ENCODE data around the gene PRR36.
A peak's percentile ranks its signal among the peaks of the same experiment; 100 is the strongest.

PRR36 gene

GRCh38 chr19:7883796-7884570 is 9.8 kb upstream of the PRR36 start:
- peaks cover 6% of the 10 kb centered on the region for H3K4me1 ChIP-seq (ENCODE audit: control insufficient read depth, insufficient read depth, low read length, poor library complexity, severe bottlenecking)
- H3K36me3 ChIP-seq (ENCODE audit: control insufficient read depth, insufficient read depth, low read length): no peaks in the 10 kb centered on the region
- no peaks in the 10 kb centered on the region for H3K9me3 ChIP-seq (ENCODE audit: control insufficient read depth, low read length)
- no peak overlapping the region for H3K4me3 ChIP-seq (ENCODE audit: insufficient read depth, low read depth, low read length, poor library complexity, severe bottlenecking)
- DNase-seq: no peak
- no peak overlapping the region for H3K27ac ChIP-seq (ENCODE audit: insufficient read depth, low read length, poor library complexity, severe bottlenecking)
- H3K27me3 ChIP-seq (replicated peaks; ENCODE audit: control insufficient read depth, insufficient read depth, low read length, poor library complexity, severe bottlenecking): peaks cover 8% of the 10 kb centered on the region

GRCh38 chr19:7883105-7883504 is 8.9 kb upstream of the PRR36 start:
- Histone ChIP-seq H3K27ac (ENCODE audit: insufficient read depth, low read length, poor library complexity, severe bottlenecking) (no peak overlapping the region), H3K4me1 (ENCODE audit: control insufficient read depth, insufficient read depth, low read length, poor library complexity, severe bottlenecking) (peaks cover under 1% of the 10 kb centered on the region), H3K36me3 (ENCODE audit: control insufficient read depth, insufficient read depth, low read length) (no peaks in the 10 kb centered on the region), H3K27me3 (replicated peaks; ENCODE audit: control insufficient read depth, insufficient read depth, low read length, poor library complexity, severe bottlenecking) (peaks cover 2% of the 10 kb centered on the region), H3K4me3 (ENCODE audit: insufficient read depth, low read depth, low read length, poor library complexity, severe bottlenecking) (no peak overlapping the region), H3K9me3 (ENCODE audit: control insufficient read depth, low read length) (no peaks in the 10 kb centered on the region)
- DNase-seq: no peak

GRCh38 chr19:7881910-7882309 is 7.7 kb upstream of the PRR36 start:
- H3K27me3 ChIP-seq (replicated peaks; ENCODE audit: control insufficient read depth, insufficient read depth, low read length, poor library complexity, severe bottlenecking): no peaks in the 10 kb centered on the region
- no peaks in the 10 kb centered on the region for H3K36me3 ChIP-seq (ENCODE audit: control insufficient read depth, insufficient read depth, low read length)
- H3K27ac ChIP-seq (ENCODE audit: insufficient read depth, low read length, poor library complexity, severe bottlenecking): no peak overlapping the region
- no peak overlapping the region for H3K4me3 ChIP-seq (ENCODE audit: insufficient read depth, low read depth, low read length, poor library complexity, severe bottlenecking)
- H3K9me3 ChIP-seq (ENCODE audit: control insufficient read depth, low read length): no peaks in the 10 kb centered on the region
- no peaks in the 10 kb centered on the region for H3K4me1 ChIP-seq (ENCODE audit: control insufficient read depth, insufficient read depth, low read length, poor library complexity, severe bottlenecking)
- DNase-seq: no peak

- H3K9me3 ChIP-seq (ENCODE audit: control insufficient read depth, low read length): no peaks in the 10 kb centered on the region
- no peak overlapping the region for H3K27ac ChIP-seq (ENCODE audit: insufficient read depth, low read length, poor library complexity, severe bottlenecking)
- no peak for DNase-seq
- H3K4me1 ChIP-seq (ENCODE audit: control insufficient read depth, insufficient read depth, low read length, poor library complexity, severe bottlenecking): peaks cover 2% of the 10 kb centered on the region
- H3K4me3 ChIP-seq (ENCODE audit: insufficient read depth, low read depth, low read length, poor library complexity, severe bottlenecking): no peak overlapping the region
- no peaks in the 10 kb centered on the region for H3K36me3 ChIP-seq (ENCODE audit: control insufficient read depth, insufficient read depth, low read length)
- H3K27me3 ChIP-seq (replicated peaks; ENCODE audit: control insufficient read depth, insufficient read depth, low read length, poor library complexity, severe bottlenecking): no peaks in the 10 kb centered on the region
Measured at GRCh38 chr19:7879836-7880235, 5.6 kb upstream of the PRR36 start.

DNA sequence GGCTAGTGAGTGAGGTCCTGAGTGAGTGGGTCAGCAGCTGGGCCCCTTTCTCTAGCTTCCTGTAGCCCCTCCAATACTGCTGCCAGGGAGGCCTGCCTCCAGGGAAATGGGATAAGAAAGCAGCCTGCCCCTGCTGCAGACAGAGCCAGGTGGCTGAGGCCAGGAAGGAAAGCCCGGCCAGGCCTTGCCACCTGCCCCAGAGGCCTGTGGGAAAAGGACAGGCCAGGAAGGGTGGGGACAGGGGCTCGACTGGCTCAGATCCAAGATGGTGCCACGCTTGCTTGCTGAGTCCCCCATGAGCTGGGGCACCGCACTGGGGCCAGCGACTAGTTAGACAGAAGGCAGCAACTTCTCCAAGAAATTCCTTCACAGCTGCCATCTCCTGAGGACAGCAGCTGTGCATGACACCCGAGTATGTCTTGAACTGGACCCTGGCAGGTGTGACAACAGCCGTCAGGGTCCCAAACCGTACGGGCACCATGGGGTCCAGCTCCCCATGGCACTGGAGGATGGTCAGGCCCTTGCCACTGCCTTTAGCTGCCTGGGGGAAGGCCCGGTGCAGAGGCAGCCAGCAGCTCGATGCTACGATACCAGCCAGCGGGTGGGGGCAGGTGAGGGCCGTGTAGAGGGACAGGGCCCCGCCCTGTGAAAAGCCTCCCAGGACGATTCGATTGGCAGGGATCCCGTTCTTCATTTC is 5.1 kb upstream of the PRR36 start:
- no peak overlapping the region for H3K27ac ChIP-seq (ENCODE audit: insufficient read depth, low read length, poor library complexity, severe bottlenecking)
- no peaks in the 10 kb centered on the region for H3K9me3 ChIP-seq (ENCODE audit: control insufficient read depth, low read length)
- DNase-seq: no peak
- no peaks in the 10 kb centered on the region for H3K36me3 ChIP-seq (ENCODE audit: control insufficient read depth, insufficient read depth, low read length)
- no peaks in the 10 kb centered on the region for H3K27me3 ChIP-seq (replicated peaks; ENCODE audit: control insufficient read depth, insufficient read depth, low read length, poor library complexity, severe bottlenecking)
- H3K4me3 ChIP-seq (ENCODE audit: insufficient read depth, low read depth, low read length, poor library complexity, severe bottlenecking): no peak overlapping the region
- H3K4me1 ChIP-seq (ENCODE audit: control insufficient read depth, insufficient read depth, low read length, poor library complexity, severe bottlenecking): peaks cover 7% of the 10 kb centered on the region

GRCh38 chr19:7877249-7877836 is 3.2 kb upstream of the PRR36 start:
- peaks cover 17% of the 10 kb centered on the region for H3K27me3 ChIP-seq (replicated peaks; ENCODE audit: control insufficient read depth, insufficient read depth, low read length, poor library complexity, severe bottlenecking)

DNA sequence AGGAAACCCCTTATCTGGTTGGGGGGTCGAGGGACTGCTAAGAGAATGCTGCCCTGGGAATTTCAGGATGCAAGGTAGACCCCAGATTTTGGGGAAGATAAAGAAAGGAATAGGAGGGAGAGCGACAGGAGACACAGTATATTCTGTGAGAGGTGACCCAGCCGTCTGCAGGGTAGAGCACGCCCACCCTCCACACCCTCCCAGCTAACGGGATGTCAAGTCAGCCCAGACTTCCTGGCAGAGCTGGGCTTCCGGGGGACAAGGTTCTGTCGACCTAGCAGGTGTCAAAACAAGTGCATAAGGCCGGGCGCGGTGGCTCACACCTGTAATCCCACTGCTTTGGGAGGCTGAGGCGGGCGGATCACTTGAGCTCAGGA is 695 bp upstream of the PRR36 start:
- no peak for DNase-seq
- peak overlapping the region; percentile 32 for H3K4me3 ChIP-seq (ENCODE audit: insufficient read depth, low read depth, low read length, poor library complexity, severe bottlenecking)

More at GRCh38 chr19:7877249-7877836, 3.2 kb upstream of the PRR36 start:
- no peaks in the 10 kb centered on the region for H3K9me3 ChIP-seq (ENCODE audit: control insufficient read depth, low read length)
- H3K4me3 ChIP-seq (ENCODE audit: insufficient read depth, low read depth, low read length, poor library complexity, severe bottlenecking): no peak overlapping the region
- no peak overlapping the region for H3K27ac ChIP-seq (ENCODE audit: insufficient read depth, low read length, poor library complexity, severe bottlenecking)
- H3K4me1 ChIP-seq (ENCODE audit: control insufficient read depth, insufficient read depth, low read length, poor library complexity, severe bottlenecking): peaks cover 20% of the 10 kb centered on the region
- no peaks in the 10 kb centered on the region for H3K36me3 ChIP-seq (ENCODE audit: control insufficient read depth, insufficient read depth, low read length)
- DNase-seq: no peak

DNA sequence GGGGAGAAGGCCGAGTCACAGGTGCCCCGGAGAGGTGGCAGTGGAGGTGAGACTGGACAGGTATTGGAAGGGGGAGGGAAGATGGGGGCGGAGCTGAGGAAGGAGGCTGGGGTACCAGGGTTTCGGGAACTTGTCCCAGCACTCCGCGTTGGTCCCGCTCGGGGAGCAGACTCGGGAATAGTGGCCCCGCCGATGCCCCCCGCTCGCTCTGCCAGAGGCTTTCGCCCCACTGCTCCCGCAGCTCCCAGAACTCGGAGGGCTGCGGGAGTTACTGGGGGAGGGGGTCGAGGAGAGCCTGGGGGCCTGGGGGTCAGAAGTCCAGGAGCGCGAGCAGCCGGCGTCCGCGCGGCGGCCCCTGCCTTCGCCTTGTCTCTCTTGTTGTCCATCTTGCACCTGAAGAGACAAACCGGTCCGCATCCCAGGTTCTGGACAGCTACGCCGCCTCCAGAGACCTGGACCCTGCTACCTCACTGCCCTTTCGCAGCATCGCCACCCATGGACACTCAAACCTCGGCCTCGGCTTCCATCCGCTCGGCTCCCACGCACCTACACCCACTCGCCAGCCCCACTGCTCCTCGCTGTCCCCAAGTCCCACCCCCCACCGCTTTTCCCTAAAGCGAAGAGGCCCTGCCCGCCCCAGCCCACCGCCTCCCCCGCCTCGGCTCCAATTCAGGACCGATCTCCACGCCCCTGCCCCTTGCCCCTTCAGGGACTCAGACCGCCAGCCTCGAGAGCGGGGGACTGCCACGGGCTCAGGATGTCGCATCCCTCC is 700 bp downstream of the PRR36 start:
- Histone ChIP-seq H3K27me3 (replicated peaks; ENCODE audit: control insufficient read depth, insufficient read depth, low read length, poor library complexity, severe bottlenecking) (peaks cover 19% of the 10 kb centered on the region), H3K4me1 (ENCODE audit: control insufficient read depth, insufficient read depth, low read length, poor library complexity, severe bottlenecking) (peaks cover 44% of the 10 kb centered on the region), H3K4me3 (ENCODE audit: insufficient read depth, low read depth, low read length, poor library complexity, severe bottlenecking) (peak overlapping the region; percentile 35), H3K36me3 (ENCODE audit: control insufficient read depth, insufficient read depth, low read length) (no peaks in the 10 kb centered on the region), H3K9me3 (ENCODE audit: control insufficient read depth, low read length) (no peaks in the 10 kb centered on the region), H3K27ac (ENCODE audit: insufficient read depth, low read length, poor library complexity, severe bottlenecking) (no peak overlapping the region)
- no peak for DNase-seq

More for the DNA sequence above, 695 bp upstream of the PRR36 start:
- peaks cover 34% of the 10 kb centered on the region for H3K4me1 ChIP-seq (ENCODE audit: control insufficient read depth, insufficient read depth, low read length, poor library complexity, severe bottlenecking)
- no peak overlapping the region for H3K27ac ChIP-seq (ENCODE audit: insufficient read depth, low read length, poor library complexity, severe bottlenecking)
- peaks cover 19% of the 10 kb centered on the region for H3K27me3 ChIP-seq (replicated peaks; ENCODE audit: control insufficient read depth, insufficient read depth, low read length, poor library complexity, severe bottlenecking)
- H3K9me3 ChIP-seq (ENCODE audit: control insufficient read depth, low read length): no peaks in the 10 kb centered on the region
- no peaks in the 10 kb centered on the region for H3K36me3 ChIP-seq (ENCODE audit: control insufficient read depth, insufficient read depth, low read length)

DNA sequence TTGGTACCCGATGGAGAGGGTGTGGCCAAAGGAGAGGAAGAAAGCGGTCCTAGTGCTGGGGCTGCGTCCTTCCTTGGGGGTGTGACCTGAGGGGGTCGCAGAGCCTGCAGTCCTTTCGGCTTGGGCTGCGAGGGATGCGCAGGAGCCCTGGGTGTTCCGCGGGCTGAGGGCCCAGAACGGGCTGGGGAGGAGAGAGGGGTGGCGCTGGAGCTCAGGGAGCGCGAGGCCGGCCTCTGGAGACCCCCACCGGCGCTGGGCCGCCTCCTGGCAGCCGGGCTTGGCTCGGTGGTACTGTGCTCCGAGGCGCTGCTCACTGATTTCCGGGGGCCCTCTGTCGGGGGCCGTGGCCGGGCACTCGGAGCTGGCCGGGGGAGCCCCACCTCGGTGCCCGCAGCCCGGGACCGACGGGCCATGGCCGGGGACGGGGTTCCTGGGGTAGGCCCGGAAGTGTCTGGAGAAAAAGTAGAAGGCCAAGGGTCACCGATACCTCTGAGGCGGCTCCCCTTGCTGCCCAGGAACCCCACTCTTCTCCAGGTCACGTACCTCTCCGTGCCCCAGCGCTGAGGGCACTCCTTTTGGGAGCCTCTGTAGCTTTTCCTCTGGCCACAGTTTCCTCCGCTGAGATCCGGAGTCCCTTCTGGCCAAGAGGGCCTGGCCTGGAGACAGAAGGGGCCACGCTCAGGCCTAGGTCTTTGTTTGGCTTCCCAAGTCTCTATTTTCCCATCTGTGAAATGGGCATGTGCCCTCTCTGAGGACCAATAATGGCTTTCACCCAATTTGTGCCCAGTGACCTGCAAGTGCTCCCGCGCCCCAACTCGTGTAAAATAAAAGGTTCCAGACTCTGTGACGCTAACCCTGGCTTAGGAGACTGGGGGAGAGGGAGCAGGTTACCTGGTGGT is 1.6 kb downstream of the PRR36 start:
- no peak overlapping the region for H3K4me3 ChIP-seq (ENCODE audit: insufficient read depth, low read depth, low read length, poor library complexity, severe bottlenecking)

More for the DNA sequence above, 1.6 kb downstream of the PRR36 start:
- Histone ChIP-seq H3K27ac (ENCODE audit: insufficient read depth, low read length, poor library complexity, severe bottlenecking) (no peak overlapping the region), H3K36me3 (ENCODE audit: control insufficient read depth, insufficient read depth, low read length) (no peaks in the 10 kb centered on the region), H3K4me1 (ENCODE audit: control insufficient read depth, insufficient read depth, low read length, poor library complexity, severe bottlenecking) (peaks cover 46% of the 10 kb centered on the region), H3K9me3 (ENCODE audit: control insufficient read depth, low read length) (no peaks in the 10 kb centered on the region), H3K27me3 (replicated peaks; ENCODE audit: control insufficient read depth, insufficient read depth, low read length, poor library complexity, severe bottlenecking) (peaks cover 19% of the 10 kb centered on the region)
- no peak for DNase-seq

Data from effector memory CD4-positive, alpha-beta T cell (primary cell).